WTC11 (cell line): ENCODE data around the gene KIAA2012.

Experiments used
- ELF4 ChIP-seq: sonication (generic); formaldehyde crosslinking; IDR thresholded peaks from 2 replicates; pipeline ENCODE4 v1.8.1; 2022; ENCODE audit warnings: low read depth, mild to moderate bottlenecking, moderate library complexity, missing genetic modification reagents
- KAT7 ChIP-seq: sonication (generic); formaldehyde crosslinking; IDR thresholded peaks from 2 replicates; pipeline ENCODE4 v1.8.1; 2023; ENCODE audit warnings: missing genetic modification reagents, mild to moderate bottlenecking, borderline replicate concordance
- TCF7 ChIP-seq: sonication (generic); formaldehyde crosslinking; IDR thresholded peaks from 2 replicates; pipeline ENCODE4 v1.8.0; 2022; ENCODE audit warnings: mild to moderate bottlenecking, low read depth, missing genetic modification reagents, moderate library complexity
- TF ChIP-seq, protein P1 (sequence below): sonication (generic); formaldehyde crosslinking; IDR thresholded peaks from 2 replicates; pipeline ENCODE4 v1.8.1; 2023; ENCODE audit warnings: mild to moderate bottlenecking, missing genetic modification reagents, moderate library complexity
- TF ChIP-seq, protein P2 (sequence below): fragments of 200-600 bp; IDR thresholded peaks from 2 replicates; pipeline ENCODE4 v1.8.0; 2022; ENCODE audit warnings: antibody characterized with exemption
- TF ChIP-seq, protein P3 (sequence below): sonication (generic); formaldehyde crosslinking; IDR thresholded peaks from 2 replicates; pipeline ENCODE4 v1.8.1; 2022; ENCODE audit warnings: low read depth, mild to moderate bottlenecking, moderate library complexity, missing genetic modification reagents, borderline replicate concordance
- TF ChIP-seq, protein P4 (sequence below): sonication (generic); formaldehyde crosslinking; IDR thresholded peaks from 2 replicates; pipeline ENCODE4 v1.8.0; 2022; ENCODE audit warnings: mild to moderate bottlenecking, missing genetic modification reagents

DNA sequence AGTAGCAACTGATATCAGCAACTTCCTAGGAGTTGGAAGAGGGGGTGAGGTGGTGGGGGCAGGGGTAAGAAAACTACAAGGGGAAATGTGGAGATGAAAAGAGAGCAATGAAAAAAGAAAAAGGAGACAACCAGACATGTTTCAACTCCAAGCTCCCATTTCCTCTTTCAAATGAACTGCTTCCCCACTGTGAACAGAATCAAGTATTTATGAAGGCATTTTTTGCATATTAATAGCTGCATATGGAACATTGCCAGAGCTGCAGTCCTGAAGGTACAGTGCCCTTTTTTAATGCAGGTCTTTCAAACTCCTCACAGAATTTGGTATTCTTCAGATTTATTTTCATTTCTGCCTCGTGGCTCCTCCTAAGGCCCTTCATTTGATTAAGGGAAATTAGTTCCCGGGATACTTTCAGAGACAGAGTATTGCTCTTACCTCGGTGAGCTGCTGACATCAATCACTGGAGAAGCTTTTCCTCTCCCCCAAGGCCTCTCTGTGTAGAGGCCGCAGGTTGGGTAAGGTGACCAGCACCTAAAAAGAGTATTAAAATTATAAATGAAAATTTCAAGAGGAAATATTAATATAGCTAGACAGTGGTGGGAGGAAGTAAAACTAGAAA, 68.4 kb downstream of the KIAA2012 start:
- no peak for TF ChIP-seq KAT7 (CRISPR knock-in tag)
- TF ChIP-seq, protein P1, sequence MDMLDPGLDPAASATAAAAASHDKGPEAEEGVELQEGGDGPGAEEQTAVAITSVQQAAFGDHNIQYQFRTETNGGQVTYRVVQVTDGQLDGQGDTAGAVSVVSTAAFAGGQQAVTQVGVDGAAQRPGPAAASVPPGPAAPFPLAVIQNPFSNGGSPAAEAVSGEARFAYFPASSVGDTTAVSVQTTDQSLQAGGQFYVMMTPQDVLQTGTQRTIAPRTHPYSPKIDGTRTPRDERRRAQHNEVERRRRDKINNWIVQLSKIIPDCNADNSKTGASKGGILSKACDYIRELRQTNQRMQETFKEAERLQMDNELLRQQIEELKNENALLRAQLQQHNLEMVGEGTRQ (CRISPR knock-in tag): no peak
- TF ChIP-seq, protein P2, sequence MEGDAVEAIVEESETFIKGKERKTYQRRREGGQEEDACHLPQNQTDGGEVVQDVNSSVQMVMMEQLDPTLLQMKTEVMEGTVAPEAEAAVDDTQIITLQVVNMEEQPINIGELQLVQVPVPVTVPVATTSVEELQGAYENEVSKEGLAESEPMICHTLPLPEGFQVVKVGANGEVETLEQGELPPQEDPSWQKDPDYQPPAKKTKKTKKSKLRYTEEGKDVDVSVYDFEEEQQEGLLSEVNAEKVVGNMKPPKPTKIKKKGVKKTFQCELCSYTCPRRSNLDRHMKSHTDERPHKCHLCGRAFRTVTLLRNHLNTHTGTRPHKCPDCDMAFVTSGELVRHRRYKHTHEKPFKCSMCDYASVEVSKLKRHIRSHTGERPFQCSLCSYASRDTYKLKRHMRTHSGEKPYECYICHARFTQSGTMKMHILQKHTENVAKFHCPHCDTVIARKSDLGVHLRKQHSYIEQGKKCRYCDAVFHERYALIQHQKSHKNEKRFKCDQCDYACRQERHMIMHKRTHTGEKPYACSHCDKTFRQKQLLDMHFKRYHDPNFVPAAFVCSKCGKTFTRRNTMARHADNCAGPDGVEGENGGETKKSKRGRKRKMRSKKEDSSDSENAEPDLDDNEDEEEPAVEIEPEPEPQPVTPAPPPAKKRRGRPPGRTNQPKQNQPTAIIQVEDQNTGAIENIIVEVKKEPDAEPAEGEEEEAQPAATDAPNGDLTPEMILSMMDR: no peak
- TF ChIP-seq ELF4 (CRISPR knock-in tag): no peak
- TF ChIP-seq TCF7 (CRISPR knock-in tag): no peak
- TF ChIP-seq, protein P3, sequence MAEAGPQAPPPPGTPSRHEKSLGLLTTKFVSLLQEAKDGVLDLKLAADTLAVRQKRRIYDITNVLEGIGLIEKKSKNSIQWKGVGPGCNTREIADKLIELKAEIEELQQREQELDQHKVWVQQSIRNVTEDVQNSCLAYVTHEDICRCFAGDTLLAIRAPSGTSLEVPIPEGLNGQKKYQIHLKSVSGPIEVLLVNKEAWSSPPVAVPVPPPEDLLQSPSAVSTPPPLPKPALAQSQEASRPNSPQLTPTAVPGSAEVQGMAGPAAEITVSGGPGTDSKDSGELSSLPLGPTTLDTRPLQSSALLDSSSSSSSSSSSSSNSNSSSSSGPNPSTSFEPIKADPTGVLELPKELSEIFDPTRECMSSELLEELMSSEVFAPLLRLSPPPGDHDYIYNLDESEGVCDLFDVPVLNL (CRISPR knock-in tag): no peak
- TF ChIP-seq, protein P4, sequence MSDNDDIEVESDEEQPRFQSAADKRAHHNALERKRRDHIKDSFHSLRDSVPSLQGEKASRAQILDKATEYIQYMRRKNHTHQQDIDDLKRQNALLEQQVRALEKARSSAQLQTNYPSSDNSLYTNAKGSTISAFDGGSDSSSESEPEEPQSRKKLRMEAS (CRISPR knock-in tag): no peak
